H7 (cell line): ENCODE measurements around the gene TBX2. TPM values are rescaled to one million over a fixed set of nuclear protein-coding genes. Genes with fewer than 3 reads are reported as not detected.

ENCODE experiments used
- DNase-seq: peaks from one replicate; pipeline ENCODE4 v3.0.0; 2012
- H3K27me3 ChIP-seq: 2 replicates; pipeline ENCODE4 v1.6.0; 2011; ENCODE audit warnings: mild to moderate bottlenecking, low read length; ENCODE audit not compliant: control insufficient read depth, insufficient read depth
- H3K36me3 ChIP-seq: replicated peaks from 2 replicates; pipeline ENCODE4 v1.5.1; 2011; ENCODE audit warnings: low read length; ENCODE audit not compliant: control insufficient read depth, insufficient read depth
- H3K4me3 ChIP-seq: 2 replicates; pipeline ENCODE4 v1.5.1; 2011; ENCODE audit warnings: low read depth, mild to moderate bottlenecking, control low read depth, low read length, moderate library complexity; ENCODE audit not compliant: insufficient read depth
- total RNA-seq: library from RNA; depleted of rRNA; stranded (reverse); fragments of >200 nt; shearing (Covaris generic); gene quantifications from 2 replicates; pipeline ENCODE4 v1.2.3, GENCODE V29; 2014

Gene TBX2
- total RNA-seq, 1 experiment from 2014 or later: not detected

DNA sequence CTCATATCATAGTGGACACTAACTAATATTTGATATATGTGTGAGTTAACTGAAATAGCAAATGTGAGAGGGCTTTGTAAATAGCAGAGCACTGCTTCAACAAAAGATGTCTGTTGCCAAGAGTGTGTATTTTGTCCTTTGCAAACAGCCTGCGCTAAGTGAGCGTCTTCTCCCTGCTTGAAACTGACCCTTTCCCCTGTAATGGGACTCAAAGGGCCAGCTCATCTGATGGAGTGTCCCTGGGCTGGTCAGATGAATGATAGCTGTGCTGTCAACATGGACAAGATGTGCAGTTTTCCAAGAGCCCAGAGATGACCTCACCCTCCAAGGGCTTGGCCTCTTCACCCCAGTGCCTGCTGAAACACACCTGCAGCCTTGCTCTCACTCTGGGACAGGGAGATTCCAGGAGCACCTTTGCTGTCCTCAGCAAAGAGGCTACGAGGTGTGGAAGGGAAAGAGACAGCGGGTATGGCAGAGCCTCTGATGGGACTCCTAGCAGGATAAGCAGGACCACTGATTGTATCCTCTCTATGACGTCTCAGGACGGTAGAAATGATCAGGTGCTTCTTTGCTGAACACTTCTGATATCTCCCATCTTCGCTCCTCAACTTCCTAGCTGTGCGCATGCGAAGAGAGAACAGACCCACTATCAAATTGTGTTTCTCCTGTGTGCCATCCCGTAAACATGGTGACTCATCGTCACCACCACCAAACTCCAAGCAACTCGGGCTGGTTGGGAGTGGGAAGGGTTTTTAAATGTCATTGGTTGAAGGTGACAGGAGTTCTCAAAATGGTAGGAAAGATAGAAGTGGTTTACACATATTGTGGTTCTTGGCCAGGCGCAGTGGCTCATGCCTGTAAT, 35.8 kb upstream of the TBX2 start:
- no peaks in the 10 kb centered on the region for H3K27me3 ChIP-seq

DNA sequence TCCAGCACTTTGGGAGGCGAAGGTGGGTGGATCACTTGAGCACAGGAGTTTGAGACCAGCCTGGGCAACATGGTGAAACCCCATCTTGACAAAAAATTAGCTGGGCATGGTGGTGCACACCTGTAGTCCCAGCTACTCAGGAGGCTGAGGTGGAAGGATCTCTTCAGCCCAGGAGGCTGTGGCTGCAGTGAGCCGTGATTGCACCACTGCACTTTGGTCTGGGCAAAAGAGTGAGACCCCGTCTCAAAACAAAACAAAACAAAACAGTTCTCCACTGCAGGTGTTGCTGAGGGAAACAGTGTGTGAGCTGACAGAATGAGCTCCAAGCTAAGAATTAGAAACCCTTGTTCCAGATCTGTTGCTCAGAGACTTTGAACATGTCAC, 35.2 kb upstream of the TBX2 start:
- Histone ChIP-seq H3K27me3 (no peaks in the 10 kb centered on the region), H3K36me3 (no peaks in the 10 kb centered on the region), H3K4me3 (no peak overlapping the region)
- no peak for DNase-seq

More for the DNA sequence above, 35.8 kb upstream of the TBX2 start:
- H3K36me3 ChIP-seq: no peaks in the 10 kb centered on the region
- no peak overlapping the region for H3K4me3 ChIP-seq
- no peak for DNase-seq

DNA sequence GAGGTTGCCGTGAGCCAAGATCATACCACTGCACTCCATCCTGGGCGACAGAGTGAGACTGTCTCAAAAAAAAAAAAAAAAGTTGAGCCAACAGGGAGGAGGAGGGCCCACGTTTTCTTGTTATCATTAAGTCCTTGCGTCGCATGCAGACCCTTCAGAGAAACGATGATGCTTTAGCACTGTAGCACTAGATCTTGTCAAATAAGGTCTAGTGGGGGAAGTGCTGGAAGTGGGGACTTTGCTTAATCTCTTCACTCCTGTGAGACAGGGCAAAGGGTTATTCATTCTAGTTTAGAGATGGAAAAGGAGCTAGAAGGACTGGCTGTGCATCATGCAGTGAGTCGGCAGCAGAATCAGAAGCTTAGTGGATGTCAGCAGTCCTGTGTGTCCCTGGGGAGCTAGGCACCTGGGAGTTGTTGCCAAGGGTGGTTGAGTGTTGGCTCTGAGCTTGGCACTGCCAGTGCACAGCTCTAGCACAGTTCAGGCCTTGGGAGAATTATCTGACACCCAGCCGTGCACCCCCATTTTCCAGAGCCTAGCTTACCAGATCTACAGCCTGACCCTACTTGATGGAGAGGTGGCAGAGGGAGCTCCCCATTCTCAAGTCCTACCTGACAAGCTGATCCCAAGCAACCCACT, 33.4 kb upstream of the TBX2 start:
- no peak for DNase-seq
- no peaks in the 10 kb centered on the region for H3K36me3 ChIP-seq
- no peak overlapping the region for H3K4me3 ChIP-seq
- H3K27me3 ChIP-seq: no peaks in the 10 kb centered on the region

DNA sequence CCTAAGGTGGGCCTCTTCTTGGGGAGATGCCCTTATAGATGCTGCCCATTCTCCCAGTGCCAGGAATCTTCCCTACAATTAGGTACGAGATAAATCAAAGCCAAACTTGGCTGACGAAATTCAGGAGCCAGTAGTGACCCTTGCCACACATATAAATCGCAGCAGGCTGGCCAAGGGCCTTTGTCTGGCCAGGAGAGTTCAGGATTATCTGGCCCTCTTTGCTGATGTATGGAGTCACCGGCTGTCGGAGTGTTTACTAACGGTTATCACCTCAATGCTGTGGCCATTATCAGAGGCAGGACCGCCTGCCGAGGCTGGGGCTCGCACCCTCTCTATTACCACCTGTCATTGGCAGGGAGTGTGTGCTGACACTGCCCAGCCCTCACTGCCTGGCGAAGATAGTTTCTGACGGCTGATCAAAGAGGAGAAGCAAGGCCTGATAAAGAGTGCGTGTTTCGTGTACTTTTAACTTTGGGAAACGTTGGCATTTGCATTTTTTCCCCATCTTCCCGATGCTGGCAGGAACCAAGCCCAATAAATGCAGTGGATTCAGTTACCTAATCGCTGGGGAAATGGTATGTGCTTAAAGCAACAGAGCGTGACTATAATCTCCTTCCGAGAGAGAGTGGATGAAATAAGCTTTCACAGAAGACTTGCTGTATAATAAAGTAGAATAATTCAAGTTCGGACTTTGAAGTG, 32.8 kb upstream of the TBX2 start:
- no peak for DNase-seq
- no peaks in the 10 kb centered on the region for H3K36me3 ChIP-seq
- H3K27me3 ChIP-seq: no peaks in the 10 kb centered on the region
- no peak overlapping the region for H3K4me3 ChIP-seq

DNA sequence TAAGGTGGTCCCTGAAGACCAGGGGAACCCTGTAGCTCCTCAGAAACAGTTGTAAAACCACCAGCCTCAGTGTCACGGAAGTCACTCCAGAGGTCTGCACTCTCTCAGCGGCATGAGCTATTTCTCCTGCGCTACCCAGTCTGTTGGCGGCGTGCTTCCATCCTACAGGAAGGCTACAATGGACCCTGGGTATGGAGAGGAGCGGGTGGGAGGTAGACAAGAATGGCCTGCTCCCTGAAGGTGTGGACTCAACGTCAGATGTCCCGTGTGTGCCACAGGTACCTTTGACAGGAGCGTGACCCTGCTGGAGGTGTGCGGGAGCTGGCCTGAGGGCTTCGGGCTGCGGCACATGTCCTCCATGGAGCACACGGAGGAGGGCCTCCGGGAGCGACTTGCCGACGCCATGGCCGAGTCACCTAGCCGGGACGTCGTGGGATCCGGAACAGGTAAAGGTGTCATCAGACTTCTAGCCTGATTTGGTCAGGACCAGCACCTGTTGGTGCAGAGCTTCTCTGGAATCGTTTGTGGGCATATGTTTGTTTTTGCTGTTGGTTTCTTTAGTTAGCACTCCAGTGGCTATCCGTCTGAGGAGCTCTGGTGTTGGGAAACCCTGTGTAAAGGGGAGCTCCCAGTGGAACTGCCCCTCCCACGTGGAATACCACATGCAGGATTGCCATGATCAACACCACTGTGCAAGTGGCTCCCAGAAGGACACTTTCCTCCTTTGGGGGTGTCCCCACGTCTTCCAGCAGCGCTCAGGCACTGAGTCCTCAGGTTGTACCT, 31.4 kb upstream of the TBX2 start:
- Histone ChIP-seq H3K4me3 (no peak overlapping the region), H3K36me3 (no peaks in the 10 kb centered on the region), H3K27me3 (no peaks in the 10 kb centered on the region)
- DNase-seq: no peak

DNA sequence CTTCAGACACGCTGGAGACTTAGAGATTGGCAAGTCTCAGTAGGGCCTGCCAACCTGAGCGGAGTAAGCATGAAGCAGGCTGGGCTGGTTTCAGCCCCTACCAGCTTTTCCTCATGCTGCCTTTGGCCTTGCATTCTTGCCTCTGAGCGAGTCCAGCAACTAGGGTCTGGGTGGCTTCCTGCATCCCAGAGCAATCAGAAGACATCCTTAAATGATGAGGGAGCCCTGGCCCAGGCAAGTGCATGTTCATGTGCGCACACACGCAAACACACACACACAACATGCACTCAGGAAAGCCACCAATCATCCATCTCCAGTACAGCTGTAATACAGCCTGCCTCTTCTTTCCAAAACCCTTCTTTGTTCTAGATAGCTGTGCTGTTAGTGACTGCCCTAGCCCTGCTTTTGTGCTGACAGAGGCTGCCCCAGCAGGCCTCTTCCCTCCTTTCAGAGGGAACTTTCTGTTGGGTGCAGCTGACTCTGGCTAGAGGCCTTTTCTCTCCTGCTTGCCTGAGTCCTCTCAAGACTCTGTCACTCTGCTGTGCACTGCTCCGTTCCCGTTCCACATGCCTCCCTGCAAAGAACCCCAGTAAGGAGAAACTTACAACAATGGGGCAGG, 30.7 kb upstream of the TBX2 start:
- no peaks in the 10 kb centered on the region for H3K27me3 ChIP-seq
- DNase-seq: peak; percentile 43
- H3K36me3 ChIP-seq: no peaks in the 10 kb centered on the region
- no peak overlapping the region for H3K4me3 ChIP-seq

DNA sequence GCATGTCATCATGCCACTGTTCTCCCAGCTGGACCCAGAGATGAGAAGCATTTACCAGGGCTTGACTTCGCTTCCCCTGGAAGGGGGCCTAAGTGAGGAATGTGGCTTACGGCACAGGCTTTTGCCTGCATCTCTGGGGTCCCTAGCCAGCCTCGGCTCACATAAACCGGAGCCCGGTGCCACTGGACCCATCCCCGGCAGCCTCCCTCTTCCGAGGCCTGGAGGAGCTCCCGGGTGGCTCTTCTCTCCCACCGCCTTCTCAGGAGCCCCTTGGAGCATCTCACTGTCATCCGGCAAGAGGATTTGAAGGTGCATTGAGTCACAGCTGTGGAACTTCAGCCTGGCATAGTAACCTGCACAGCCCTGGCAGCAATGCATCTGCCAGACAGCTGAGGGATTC, 29.9 kb upstream of the TBX2 start:
- peak; percentile 35 for DNase-seq
- H3K4me3 ChIP-seq: no peak overlapping the region
- no peaks in the 10 kb centered on the region for H3K27me3 ChIP-seq
- H3K36me3 ChIP-seq: no peaks in the 10 kb centered on the region

DNA sequence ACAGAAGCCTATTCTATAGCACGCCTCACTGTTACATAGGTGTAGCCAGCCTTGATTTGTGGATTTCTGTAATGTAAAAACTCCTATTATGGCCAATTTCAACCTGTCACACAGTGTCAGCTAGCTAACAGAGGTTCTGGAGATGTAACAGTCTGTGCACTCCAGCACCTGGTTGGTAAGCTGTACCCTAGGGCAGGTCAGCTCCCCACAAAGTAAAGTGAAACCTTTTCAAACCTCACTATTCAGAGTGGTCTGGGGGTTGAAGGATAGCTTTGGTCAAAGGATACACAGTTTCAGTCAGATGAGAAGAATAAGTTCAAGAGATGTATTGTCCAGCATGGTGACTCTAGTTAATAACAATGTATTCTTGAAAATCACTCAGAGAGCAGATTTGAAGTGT, 28.5 kb upstream of the TBX2 start:
- no peak overlapping the region for H3K4me3 ChIP-seq
- H3K36me3 ChIP-seq: no peaks in the 10 kb centered on the region
- no peak for DNase-seq
- H3K27me3 ChIP-seq: no peaks in the 10 kb centered on the region

DNA sequence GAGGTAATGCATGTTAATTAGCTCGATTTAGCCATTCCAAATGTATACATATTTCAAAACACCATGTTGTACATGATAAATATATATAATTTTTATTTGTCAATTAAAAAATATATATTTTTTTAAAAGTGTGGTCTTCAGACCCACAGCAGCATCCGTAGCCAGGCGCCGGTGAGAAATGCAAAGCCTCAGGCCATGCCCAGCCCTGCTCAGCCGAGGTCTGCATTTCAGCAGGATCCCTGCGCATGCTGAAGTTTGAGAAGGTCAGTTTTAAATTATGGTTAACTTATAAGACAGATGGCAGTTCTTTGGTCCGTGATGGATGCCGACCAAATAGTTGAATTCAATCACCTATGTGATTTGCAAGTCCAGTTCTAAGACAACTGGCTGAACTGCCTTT, 28.0 kb upstream of the TBX2 start:
- Histone ChIP-seq H3K36me3 (no peaks in the 10 kb centered on the region), H3K27me3 (no peaks in the 10 kb centered on the region), H3K4me3 (no peak overlapping the region)
- DNase-seq: no peak

DNA sequence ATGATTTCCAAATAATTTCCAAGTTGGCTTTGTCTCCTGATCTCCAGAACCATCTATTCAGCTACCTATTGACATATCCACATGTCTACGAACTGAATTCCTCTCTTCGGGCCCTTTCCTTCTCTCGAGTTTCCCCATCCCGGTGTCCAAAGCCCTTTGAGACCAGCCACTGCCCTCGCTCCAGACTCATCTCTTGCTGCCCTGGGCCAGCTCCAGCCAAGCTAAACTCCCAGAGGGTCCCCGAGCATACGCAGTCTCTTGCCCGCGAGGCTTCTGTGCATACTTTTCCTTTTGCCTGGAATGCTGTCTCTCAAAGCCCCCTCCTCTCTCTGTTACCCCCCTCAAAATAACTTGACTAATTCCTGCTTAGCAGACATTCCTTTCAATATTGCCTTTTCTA, 27.2 kb upstream of the TBX2 start:
- H3K4me3 ChIP-seq: no peak overlapping the region
- H3K36me3 ChIP-seq: no peaks in the 10 kb centered on the region
- H3K27me3 ChIP-seq: no peaks in the 10 kb centered on the region
- no peak for DNase-seq

DNA sequence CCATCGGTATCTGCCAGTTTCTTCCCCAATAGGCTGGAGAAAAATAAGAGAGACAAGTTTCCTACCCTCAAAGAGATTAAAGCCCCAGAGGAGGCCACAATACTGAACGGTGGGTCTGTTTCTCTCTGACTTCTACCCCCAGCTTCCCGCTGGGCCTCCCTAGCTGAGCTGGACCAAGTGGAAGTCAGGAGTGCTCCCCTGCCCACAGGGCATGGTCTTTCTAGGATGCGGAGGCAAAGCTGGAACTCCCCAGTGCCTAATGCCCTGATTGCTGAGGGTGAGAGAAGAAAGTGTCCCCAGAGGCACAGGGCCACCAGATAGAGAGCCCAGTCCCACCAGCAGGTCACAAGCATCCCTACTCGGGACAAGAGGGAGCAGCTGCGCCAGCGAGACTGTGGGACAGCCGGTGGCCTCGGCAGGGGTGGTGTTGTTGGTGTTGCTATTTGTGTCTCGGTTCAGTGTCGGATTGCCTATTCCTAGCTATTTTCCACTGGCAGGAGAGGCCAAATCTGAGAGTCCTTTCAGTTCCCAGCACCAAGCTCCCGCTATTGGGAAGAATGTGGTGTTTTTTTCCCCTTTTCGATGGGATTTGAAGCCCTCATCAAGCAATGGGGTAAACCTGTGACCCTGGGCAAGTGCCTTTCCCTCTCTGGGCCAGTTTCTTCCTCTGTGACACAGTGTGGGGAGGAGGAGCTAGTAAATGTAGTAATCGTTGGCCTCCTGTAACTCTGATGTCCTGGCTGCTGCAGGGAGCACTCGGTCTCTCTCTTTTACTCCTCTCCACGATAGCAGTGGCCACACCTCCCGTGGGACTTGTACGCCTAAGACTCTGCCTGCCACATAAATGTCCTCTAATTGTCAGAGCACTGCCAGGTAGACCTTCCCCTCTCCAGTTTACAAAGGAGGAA, 22.5 kb upstream of the TBX2 start:
- Histone ChIP-seq H3K36me3 (no peaks in the 10 kb centered on the region), H3K4me3 (no peak overlapping the region), H3K27me3 (no peaks in the 10 kb centered on the region)
- DNase-seq: no peak

DNA sequence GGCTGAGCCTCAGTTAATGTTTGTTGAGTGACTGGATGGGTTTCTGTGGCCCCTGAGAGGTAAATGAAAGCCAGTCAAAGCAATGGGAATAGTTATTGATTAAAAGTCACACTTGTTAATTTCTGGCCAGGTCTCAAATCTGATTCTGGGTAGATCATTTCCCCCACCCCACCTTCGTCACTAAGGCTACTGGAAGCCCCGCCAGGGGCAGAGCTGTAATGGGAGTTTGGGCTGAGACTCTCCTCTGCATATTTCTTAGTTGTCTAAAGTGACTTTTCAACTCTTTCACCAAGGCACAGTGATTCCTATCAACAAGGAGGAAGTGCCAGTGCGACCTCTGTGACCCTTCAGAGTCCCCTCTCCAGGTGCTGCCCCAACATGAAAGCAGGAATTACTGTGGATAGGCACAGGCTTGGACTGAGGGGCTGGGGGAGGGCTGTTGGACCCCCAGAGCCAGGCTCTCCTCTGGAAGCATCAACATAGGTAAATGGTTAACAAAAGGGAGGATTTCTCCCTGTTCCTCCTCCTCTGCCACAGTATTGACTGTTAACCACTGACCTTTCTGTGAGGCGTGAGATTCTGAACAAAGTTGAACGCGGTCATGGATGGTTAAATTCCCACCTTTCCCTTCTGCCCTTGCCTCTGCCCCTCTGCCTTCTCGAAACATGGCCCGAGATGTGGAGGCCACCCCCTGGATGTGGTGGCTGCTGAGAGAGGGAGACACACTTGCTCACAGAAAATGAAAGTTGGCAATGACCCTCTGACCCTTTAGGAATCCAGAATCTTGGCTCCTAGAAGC, 20.8 kb upstream of the TBX2 start:
- Histone ChIP-seq H3K4me3 (no peak overlapping the region), H3K36me3 (no peaks in the 10 kb centered on the region), H3K27me3 (no peaks in the 10 kb centered on the region)
- no peak for DNase-seq
